ENCODE data around the gene RHBDF1. TPM values are rescaled to one million over a fixed set of nuclear protein-coding genes. Genes with fewer than 3 reads are reported as not detected.

The RHBDF1 gene, protein sequence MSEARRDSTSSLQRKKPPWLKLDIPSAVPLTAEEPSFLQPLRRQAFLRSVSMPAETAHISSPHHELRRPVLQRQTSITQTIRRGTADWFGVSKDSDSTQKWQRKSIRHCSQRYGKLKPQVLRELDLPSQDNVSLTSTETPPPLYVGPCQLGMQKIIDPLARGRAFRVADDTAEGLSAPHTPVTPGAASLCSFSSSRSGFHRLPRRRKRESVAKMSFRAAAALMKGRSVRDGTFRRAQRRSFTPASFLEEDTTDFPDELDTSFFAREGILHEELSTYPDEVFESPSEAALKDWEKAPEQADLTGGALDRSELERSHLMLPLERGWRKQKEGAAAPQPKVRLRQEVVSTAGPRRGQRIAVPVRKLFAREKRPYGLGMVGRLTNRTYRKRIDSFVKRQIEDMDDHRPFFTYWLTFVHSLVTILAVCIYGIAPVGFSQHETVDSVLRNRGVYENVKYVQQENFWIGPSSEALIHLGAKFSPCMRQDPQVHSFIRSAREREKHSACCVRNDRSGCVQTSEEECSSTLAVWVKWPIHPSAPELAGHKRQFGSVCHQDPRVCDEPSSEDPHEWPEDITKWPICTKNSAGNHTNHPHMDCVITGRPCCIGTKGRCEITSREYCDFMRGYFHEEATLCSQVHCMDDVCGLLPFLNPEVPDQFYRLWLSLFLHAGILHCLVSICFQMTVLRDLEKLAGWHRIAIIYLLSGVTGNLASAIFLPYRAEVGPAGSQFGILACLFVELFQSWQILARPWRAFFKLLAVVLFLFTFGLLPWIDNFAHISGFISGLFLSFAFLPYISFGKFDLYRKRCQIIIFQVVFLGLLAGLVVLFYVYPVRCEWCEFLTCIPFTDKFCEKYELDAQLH
- total RNA-seq (2014; rRNA removed; shearing (Covaris generic)): 14.6 and 19.9 TPM in 2 replicates

- peak; percentile 56 for DNase-seq (ENCODE audit: low read depth)
Measured at GRCh38 chr16:72561-73548, at the start of gene RHBDF1. Gene RHBDF1 (minus strand): TSS chr16:72631. CDS start chr16:65015, 7,616 bp downstream.

GRCh38 chr16:120756-121155 lies 48.3 kb upstream of the RHBDF1 start:
- no peak for DNase-seq (ENCODE audit: low read depth)

- no peak for DNase-seq (ENCODE audit: low read depth)
Measured at GRCh38 chr16:119835-120491, 47.5 kb upstream of the RHBDF1 start.

- DNase-seq (ENCODE audit: low read depth): no peak
Measured at GRCh38 chr16:119295-119694, 46.9 kb upstream of the RHBDF1 start.

GRCh38 chr16:118857-119256 lies 46.4 kb upstream of the RHBDF1 start:
- DNase-seq (ENCODE audit: low read depth): no peak

DNA sequence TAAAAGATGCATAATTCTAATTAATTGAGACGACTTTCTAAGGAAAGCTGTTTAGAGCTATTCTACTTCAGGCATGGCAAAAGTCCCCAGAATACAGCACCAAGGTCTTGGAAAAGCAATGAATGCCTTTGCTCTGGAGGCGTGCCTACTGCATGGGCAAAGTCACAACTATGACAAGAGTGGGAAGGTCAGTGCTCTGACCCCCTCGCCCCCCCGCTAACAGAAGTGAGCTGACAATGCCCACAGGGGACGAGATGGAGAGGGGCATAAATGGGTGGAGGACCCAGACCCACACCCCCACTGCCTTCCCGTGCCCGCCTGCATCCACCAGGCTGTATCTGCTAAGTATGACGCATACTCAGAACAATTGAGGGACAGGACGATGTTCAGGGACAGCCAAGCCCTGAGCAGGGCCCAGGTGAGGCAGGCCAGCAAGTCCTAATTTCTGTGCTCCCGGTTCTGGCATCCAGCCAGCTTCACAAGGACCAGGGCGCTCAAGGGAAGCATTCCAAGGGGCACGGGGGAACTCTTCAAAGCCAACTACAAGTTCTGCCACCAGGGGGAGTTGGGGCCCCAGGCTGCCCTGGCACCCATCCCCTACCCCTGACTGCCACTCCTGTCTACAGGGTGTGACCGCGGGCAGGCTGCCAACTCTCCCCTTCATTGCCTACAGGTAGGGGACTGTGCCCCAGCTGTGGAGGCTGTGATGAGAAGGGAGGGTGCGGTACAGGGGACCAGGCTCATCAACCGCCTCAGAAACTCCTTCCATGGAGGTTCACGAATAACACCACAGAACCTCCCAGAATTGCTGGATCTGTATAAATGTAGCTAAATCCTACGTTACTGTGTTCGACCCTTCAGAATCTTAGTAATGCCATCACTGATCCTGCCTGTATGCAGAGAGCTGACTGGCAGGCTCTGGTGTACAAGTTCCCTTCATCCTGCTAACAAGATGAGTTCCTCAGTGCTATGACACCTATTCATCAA lies 45.2 kb upstream of the RHBDF1 start:
- peak; percentile 37 for DNase-seq (ENCODE audit: low read depth)

DNA sequence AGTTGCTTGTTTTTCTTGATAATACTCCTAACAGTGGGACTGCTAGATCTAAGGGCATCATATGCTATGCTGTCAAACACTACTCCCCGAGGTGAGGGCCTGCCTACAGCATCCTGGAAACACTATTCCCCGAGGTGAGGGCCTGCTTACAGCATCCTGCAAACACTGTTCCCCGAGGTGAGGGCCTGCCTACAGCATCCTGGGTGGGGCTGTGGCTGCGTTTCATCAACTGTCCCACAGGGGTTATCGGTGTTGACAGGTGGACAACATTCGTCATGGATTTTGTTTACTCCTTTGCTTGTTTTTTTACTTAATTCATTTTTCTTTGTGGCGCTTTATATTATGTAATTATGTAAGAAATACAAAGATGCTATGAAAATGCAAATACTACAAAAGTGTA lies 43.6 kb upstream of the RHBDF1 start:
- no peak for DNase-seq (ENCODE audit: low read depth)

- DNase-seq (ENCODE audit: low read depth): no peak
Measured at GRCh38 chr16:114327-114726, 41.9 kb upstream of the RHBDF1 start.

GRCh38 chr16:112153-112840 lies 39.9 kb upstream of the RHBDF1 start:
- no peak for DNase-seq (ENCODE audit: low read depth)

DNA sequence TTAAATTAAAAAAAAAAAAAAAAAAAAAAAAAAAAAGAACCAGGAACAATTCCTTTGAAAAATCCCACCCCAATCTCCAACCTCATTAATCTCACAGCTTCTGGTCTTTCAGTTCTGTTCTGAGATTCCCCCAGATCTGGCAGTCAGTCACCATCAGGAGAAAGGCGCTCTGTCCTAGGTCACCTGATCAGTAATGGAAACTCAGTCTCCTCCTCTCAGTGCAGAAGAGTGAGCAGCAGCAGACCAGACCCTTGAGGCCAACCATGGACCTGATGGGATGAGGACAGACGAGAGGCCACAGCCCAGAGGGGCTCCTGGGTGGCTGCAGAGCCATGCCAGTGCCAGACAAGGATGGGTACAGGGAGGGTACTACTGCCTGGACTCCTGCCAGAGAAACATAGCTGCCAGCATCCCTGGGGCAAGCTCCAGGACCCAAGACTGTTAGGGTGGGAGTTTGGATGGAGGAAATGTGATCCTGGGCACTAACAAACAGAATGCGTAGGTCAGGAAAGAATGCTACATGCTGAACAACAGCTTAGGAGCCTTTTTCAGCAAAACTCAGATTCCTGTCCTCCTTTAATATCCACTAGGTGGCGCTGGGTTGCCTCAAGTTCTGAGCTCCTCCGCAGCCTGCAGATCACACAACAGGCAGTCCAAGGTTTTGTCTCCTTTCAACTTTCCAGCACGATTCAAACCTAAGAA lies 34.3 kb upstream of the RHBDF1 start:
- DNase-seq (ENCODE audit: low read depth): peak; percentile 66

GRCh38 chr16:105521-105920 lies 33.1 kb upstream of the RHBDF1 start:
- DNase-seq (ENCODE audit: low read depth): no peak

DNA sequence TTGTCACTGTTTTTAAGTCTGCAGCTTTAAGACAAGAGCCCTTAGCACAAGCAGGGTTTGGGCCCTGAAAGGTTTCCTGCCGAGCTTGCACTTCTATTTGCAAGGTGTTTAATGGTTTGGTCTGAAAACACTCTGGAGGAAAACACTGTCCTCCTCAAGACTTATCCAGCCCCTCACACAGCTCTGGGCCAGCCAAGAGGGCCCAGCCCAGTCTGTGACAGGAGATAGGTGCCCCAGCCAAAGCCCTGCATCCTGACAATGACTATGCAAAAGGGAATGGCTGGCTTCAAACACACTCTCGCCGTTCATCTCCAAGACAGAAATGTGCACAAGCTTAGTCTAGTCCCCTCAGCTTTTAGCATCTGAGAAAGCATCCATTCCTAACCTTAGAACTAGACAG lies 32.5 kb upstream of the RHBDF1 start:
- DNase-seq (ENCODE audit: low read depth): no peak

- no peak for DNase-seq (ENCODE audit: low read depth)
Measured at GRCh38 chr16:104355-104754, 31.9 kb upstream of the RHBDF1 start.

DNA sequence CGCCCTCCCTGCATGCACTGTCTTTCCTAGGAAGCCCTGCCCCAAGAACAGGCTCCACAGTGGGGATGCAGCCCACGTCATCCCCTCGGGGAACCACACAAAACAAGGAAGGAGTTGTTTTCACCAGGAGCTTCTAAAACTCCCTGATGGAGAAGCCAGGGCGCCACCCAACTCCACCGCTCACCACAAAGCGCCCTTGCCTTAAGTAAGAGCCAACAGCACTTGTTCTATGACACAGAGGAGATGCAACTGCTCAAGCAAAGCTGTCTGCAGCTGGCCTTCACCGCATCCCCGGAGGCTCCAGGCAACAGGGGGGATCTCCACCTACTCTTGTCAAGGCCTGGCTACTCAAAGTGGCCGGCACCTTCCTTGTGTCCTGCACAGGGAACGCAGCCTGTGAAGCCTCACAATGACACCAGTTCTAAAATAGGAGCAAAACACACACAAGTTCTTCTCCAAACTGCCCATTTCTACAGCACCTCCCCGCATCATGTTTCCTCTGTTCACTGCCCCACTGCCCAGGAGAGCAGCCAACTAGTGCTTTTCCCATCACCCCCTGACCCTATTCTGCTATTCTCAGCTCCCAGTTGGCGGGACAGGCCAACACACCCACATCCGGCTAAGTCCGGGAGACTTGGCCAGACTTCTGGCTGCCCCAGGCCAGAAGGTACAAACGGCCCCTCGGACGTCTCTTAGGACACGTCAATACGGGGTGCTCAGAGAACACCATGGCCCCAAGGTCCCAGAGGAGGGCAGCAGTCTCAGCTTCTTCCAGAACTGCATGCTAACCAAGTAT lies 29.8 kb upstream of the RHBDF1 start:
- peak; percentile 86 for DNase-seq (ENCODE audit: low read depth)

- peak; percentile 35 for DNase-seq (ENCODE audit: low read depth)
Measured at GRCh38 chr16:101586-101985, 29.2 kb upstream of the RHBDF1 start.

- DNase-seq (ENCODE audit: low read depth): no peak
Measured at GRCh38 chr16:100989-101388, 28.6 kb upstream of the RHBDF1 start.

- DNase-seq (ENCODE audit: low read depth): no peak
Measured at GRCh38 chr16:97822-98221, 25.4 kb upstream of the RHBDF1 start.

- DNase-seq (ENCODE audit: low read depth): peak; percentile 77
Measured at GRCh38 chr16:96935-97381, 24.5 kb upstream of the RHBDF1 start.

All from RPMI7951 (cell line).